GM21723 (cell line): ENCODE results near the gene FAM9C.

Source experiments
- ATAC-seq: cut with Tn5 transposase; IDR thresholded peaks from one replicate; pipeline ENCODE4 v1.9.1; 2021; ENCODE audit warnings: mild to moderate bottlenecking, moderate library complexity; ENCODE audit not compliant: unreplicated experiment

Gene FAM9C

DNA sequence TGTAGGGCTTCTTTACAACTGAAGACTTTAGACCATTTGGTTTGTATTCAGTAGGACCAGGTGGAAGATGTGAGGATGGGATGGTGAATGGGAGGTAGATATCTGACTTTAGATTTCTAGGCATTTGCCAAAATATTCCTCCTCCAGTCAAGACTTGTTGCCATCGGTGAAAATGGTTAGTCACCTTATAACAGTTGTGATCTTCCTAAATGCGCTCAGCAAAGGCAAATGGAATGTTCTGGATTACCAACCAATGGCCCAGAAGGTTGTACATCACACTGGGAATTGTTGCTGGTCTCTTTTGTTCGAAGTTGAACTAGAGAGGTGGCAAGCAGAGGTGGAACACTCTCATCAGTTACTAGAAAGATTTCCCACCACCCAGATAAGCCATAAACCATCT is 35.6 kb downstream of the FAM9C start:
- ATAC-seq, result no peak

DNA sequence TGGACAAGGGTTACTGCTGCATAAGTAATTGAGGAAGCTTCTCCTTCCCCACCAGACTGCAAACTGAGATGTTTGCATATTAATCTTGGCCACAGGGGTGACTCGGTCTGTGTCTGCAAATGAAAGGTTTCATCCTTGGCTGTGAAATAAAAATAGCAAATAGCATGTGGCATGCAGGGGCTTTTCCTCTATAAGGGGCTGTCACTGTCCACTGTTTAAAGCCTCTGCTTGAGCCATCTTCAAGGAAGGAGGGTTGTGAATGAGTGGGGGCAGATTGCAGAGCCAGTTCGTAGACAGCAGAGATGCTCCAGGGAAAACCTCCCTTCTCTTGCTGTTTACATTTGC is 36.3 kb downstream of the FAM9C start:
- ATAC-seq, result peak; percentile 38

GRCh38 chrX:13007519-13008188 is 36.8 kb downstream of the FAM9C start:
- no peak for ATAC-seq

GRCh38 chrX:13005661-13006473 is 38.6 kb downstream of the FAM9C start:
- ATAC-seq, result peak; percentile 66

- no peak for ATAC-seq
Measured at GRCh38 chrX:13001961-13002671, 42.3 kb downstream of the FAM9C start.

GRCh38 chrX:13001097-13001496 is 43.3 kb downstream of the FAM9C start:
- ATAC-seq, result no peak

GRCh38 chrX:13000301-13000811 is 44.1 kb downstream of the FAM9C start:
- ATAC-seq, result peak; percentile 51

DNA sequence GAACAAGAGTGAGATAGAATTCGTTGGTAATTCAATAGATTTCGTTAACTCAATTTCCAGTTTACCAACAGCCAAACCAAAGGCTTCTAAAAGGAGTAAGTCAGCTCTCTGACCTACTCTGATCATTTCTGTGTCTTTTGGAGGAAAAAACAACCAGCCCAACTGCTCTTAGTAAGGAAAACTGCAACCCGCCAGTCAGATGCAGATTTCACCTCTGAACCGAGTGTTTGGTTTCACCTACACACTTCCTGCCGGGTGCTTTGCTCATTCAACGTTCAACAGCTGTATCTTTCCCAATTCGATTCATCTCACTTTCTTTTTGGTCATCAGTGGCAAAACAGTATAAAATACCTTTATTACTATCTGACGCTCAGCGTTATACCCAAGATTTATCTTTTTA is 45.0 kb downstream of the FAM9C start:
- peak; percentile 55 for ATAC-seq

- no peak for ATAC-seq
Measured at GRCh38 chrX:12997906-12998687, 46.3 kb downstream of the FAM9C start.

- ATAC-seq, result no peak
Measured at GRCh38 chrX:12996934-12997435, 47.4 kb downstream of the FAM9C start.

DNA sequence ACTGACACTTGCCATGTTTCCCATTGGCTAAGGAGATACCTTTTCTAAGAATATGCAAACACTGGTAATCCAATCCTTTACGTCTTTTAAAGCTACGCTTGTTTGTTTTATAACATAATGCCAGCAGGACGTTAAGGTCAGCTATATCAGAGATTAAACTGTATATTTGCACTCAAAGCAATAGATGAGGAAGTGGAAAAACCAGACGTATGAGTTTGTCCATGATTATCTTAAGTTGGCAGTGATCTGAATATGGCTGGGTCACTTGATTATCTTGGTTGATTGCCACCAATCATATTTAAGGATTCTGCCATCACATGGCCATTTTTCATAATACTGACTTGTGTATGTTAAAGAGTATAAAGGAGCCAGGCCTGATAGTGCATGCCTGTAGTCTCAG is 50.1 kb downstream of the FAM9C start:
- no peak for ATAC-seq

GRCh38 chrX:12993826-12994225 is 50.6 kb downstream of the FAM9C start:
- ATAC-seq, result no peak

- no peak for ATAC-seq
Measured at GRCh38 chrX:12992544-12993118, 51.8 kb downstream of the FAM9C start.

DNA sequence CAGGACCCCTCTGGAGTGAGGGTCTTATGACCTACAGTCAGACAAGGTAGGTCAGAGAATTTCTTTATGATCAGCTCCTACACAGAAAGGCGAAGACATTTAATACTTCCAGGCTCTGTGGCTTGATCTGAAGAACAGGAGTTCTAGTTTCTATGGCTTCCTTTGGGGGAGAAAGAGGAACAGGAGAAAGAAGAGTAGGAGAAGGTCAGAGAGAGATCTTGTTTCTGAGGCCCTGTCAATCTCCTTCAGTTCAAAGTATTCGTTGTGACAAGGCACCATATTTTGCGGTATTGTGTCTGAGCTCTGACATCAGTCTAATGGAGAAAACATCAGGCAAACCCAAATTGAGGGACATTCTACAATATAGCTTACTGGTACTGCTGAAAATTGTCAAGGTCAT is 52.8 kb downstream of the FAM9C start:
- ATAC-seq, result no peak

DNA sequence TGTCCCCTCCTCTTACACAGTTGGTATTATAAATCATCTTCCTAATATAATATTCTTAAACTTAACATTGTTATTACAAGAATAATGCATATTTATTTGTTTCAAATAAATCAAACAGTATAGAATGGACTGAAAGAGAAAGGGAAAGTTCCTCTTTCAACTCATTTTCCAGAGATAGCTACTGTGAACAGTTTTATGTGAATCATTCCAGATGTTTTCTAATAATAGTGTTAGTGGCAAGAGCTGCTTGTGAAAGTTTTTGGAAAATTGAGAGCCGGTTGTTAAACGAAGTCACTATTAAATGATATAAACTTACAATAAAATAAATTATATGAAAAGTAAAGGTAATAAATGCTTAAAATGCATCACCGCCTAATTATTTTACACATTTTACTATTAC is 55.0 kb downstream of the FAM9C start:
- ATAC-seq, result no peak

DNA sequence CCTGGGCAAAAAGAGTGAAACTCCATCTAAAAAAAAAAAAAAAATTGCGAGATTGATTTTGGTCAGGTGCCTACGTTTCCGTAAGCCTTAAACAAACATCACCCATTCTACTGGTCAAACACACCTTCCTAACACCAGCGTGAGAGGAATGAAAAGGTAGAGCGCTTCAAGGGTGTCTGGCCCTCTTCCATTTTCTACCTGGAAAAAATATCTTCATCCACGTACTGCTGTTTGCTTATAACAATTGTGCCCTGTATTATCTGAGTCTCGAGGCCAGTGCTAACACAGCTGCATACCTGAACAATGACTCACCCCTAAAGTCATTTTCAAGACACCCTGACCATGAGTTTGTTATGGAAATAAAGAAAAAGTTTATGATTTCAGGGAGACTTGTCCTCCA is 55.6 kb downstream of the FAM9C start:
- no peak for ATAC-seq

- ATAC-seq, result no peak
Measured at GRCh38 chrX:12987900-12988594, 56.4 kb downstream of the FAM9C start.

DNA sequence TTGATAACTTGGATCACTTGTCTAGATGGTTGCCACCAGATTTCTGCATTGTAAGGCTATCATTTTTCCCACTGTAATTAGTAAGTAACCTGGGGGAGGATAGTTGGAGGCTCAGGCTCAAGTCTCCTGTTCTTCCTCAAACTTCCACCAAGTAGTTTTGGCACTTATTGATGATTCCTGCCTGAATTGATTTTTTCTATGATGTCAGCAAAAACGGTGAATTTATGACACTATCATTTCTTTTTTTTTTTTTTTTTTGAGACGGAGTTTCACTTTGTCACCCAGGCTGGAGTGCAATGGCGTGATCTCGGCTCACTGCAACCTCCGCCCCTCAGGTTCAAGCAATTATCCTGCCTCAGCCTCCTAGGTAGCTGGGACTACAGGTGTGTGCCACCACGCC is 57.1 kb downstream of the FAM9C start:
- ATAC-seq, result no peak

- ATAC-seq, result no peak
Measured at GRCh38 chrX:12986886-12987285, 57.5 kb downstream of the FAM9C start.
